ENCODE results near the gene MAML2.
"Not testable (repeated sequence)": the region's sequence is repeated elsewhere in the genome, so short reads cannot be mapped to it uniquely, and the experiment has no call there.

MAML2 gene

GRCh38 chr11:96204366-96204659 lies 138.7 kb downstream of the MAML2 start:
- DNase-seq = no peak

GRCh38 chr11:96203567-96204365 lies 139.2 kb downstream of the MAML2 start:
- no peak for DNase-seq

- no peak for DNase-seq
Observed at GRCh38 chr11:96200243-96200642, 142.8 kb downstream of the MAML2 start.

GRCh38 chr11:96199563-96200025 lies 143.4 kb downstream of the MAML2 start:
- DNase-seq = no peak

GRCh38 chr11:96197801-96198701 lies 144.9 kb downstream of the MAML2 start:
- DNase-seq = no peak

- no peak for DNase-seq
Observed at GRCh38 chr11:96197103-96197502, 145.9 kb downstream of the MAML2 start.

- no peak for DNase-seq
Observed at GRCh38 chr11:96196181-96196662, 146.8 kb downstream of the MAML2 start.

- no peak for DNase-seq
Observed at GRCh38 chr11:96195671-96196070, 147.3 kb downstream of the MAML2 start.

- DNase-seq = no peak
Observed at GRCh38 chr11:96194581-96195374, 148.2 kb downstream of the MAML2 start.

GRCh38 chr11:96193745-96194443 lies 149.1 kb downstream of the MAML2 start:
- DNase-seq = no peak

- DNase-seq = no peak
Observed at GRCh38 chr11:96191752-96192151, 151.2 kb downstream of the MAML2 start.

- DNase-seq = no peak
Observed at GRCh38 chr11:96189351-96189750, 153.6 kb downstream of the MAML2 start.

GRCh38 chr11:96188243-96189006 lies 154.6 kb downstream of the MAML2 start:
- DNase-seq = no peak

- peak; percentile 91 for DNase-seq
Observed at GRCh38 chr11:96187822-96188221, 155.2 kb downstream of the MAML2 start.

- DNase-seq = no peak
Observed at GRCh38 chr11:96186806-96187205, 156.2 kb downstream of the MAML2 start.

- no peak for DNase-seq
Observed at GRCh38 chr11:96185220-96185768, 157.7 kb downstream of the MAML2 start.

- DNase-seq = not testable (repeated sequence)
Observed at GRCh38 chr11:96180937-96181336, 162.1 kb downstream of the MAML2 start.

- no peak for DNase-seq
Observed at GRCh38 chr11:96180341-96180740, 162.7 kb downstream of the MAML2 start.

- no peak for DNase-seq
Observed at GRCh38 chr11:96179905-96180304, 163.1 kb downstream of the MAML2 start.

- DNase-seq = no peak
Observed at GRCh38 chr11:96178887-96179279, 164.1 kb downstream of the MAML2 start.

Data from islet precursor cell (in vitro differentiated cells).